Bone marrow (tissue), 2 donors: ENCODE results near the gene ZNHIT2.

Experiments used
- DNase-seq, 2 donors: peaks; one replicate each; lab custom pipeline; 2025; lab: John Stamatoyannopoulos, UW

ZNHIT2 gene

DNA sequence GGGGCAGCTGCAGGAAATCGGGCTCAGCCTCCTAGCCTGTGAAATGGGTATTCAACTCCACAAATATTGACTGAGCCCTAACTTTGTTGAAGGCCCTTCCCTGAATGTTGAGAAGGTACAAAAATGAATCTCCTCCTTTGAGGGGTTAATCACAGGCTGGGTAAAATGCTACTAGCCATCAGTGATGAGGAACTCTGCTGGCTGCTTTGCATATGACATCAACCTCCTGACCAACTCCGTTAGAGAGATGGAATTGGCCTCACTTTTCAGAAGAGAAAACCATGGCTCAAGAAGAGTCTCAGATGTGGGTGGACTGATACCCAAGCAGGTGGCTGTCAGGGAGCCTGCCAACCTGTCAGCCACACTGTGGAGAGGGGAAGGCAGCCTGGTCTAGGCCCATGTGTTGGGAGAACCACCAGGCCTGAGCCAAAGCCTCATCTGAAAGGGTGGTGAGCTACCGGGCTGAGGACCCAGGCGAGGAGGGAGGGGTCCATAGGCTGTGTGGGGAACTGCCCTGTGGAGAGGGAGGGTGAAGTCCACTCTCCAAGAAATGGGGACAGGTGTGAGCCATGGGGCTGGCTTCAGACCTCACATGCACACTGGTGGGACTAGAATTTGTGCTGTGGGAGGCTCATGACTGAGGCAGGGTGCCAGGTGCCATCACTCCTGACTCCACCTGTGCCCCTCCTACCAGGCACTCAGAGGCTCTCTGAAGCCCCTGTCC, 45.4 kb downstream of the ZNHIT2 start:
- DNase-seq, result no peak

DNA sequence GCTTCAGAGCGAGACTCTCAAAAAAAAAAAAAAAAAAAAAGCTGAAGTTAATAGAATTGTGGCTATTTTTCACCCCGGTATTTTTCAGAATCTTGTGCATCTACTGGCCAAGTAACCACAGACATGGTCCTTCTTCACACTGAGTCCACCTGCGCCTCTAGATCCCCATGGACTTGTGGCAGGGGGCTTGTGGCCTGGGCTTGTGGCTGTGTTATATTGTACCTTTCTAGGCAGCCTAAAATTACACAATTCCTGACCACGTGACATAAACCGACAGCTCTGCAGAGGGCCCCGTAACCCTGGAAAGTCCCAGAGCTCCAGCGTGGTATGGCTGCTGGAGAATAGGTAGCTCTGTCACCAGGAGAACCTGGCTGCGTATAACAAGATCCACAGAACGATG, 48.3 kb downstream of the ZNHIT2 start:
- peak in 1 of 2 donors; percentile 5 for DNase-seq

DNA sequence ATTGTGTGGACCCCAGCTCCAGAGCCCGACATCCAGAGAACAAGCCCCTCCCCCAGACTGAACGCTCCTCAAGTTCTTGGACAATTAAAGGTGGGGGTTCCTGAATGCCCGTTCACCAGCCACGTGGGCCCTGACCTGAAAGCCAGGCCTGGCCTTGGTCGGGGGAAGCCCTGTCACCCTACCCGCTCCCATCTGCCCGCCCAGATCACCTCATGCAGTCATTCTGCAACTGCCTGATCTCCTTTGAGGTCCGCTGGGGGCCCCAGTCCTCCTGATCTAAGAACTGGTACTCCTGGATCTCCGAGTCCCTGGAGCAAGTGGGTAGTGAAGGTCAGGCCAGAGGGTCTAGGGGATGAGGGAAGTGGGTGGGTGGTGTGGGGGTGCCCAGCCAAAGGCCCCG, 50.1 kb downstream of the ZNHIT2 start:
- no peak for DNase-seq

DNA sequence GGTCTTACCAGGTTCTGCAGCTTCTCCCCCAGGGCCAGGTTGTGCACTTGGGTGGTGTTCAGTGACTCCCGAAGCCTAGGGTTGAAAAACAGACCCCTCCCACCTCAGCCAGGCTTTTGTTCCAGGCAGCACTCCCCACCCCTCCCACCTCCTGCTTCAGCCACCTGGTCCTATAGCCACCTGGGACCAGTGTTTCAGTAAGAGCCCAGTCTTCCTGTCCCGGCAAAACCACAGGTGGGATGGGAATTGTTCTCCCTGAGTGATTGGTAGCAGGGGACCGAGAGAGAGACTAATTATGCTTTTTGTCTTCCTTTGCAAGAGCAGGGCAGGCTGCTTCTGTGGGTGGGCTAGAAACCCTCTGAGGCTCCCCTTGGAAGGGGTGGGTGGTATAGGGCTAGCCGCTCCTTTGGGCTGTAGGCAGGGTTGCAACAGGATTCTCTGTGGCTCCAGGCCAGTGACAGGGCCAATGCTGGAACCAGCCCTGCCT, 50.7 kb downstream of the ZNHIT2 start:
- no peak for DNase-seq
